ENCODE results near the gene TPSD1.
"Not testable (repeated sequence)": the region's sequence is repeated elsewhere in the genome, so short reads cannot be mapped to it uniquely, and the experiment has no call there.

Gene TPSD1

GRCh38 chr16:1255276-1256122 is at the start of gene TPSD1:
Gene TPSD1, plus strand, starts transcription at chr16:1256069. Its CDS starts 212 bp downstream, at chr16:1256281.
- not testable (repeated sequence) for DNase-seq

GRCh38 chr16:1206326-1206725 is 49.5 kb upstream of the TPSD1 start:
- DNase-seq, result no peak

- no peak for DNase-seq
Measured at GRCh38 chr16:1206786-1207185, 49.1 kb upstream of the TPSD1 start.

- no peak for DNase-seq
Measured at GRCh38 chr16:1208239-1208830, 47.5 kb upstream of the TPSD1 start.

GRCh38 chr16:1209081-1209480 is 46.8 kb upstream of the TPSD1 start:
- DNase-seq, result no peak

GRCh38 chr16:1210461-1210860 is 45.4 kb upstream of the TPSD1 start:
- DNase-seq, result no peak

GRCh38 chr16:1211451-1212268 is 44.2 kb upstream of the TPSD1 start:
- no peak for DNase-seq

GRCh38 chr16:1212616-1213194 is 43.2 kb upstream of the TPSD1 start:
- DNase-seq, result no peak

- DNase-seq, result no peak
Measured at GRCh38 chr16:1213231-1213630, 42.6 kb upstream of the TPSD1 start.

GRCh38 chr16:1213796-1214372 is 42.0 kb upstream of the TPSD1 start:
- no peak for DNase-seq

GRCh38 chr16:1214719-1215118 is 41.1 kb upstream of the TPSD1 start:
- no peak for DNase-seq

- no peak for DNase-seq
Measured at GRCh38 chr16:1215574-1216295, 40.1 kb upstream of the TPSD1 start.

GRCh38 chr16:1216296-1216619 is 39.6 kb upstream of the TPSD1 start:
- DNase-seq, result no peak

- no peak for DNase-seq
Measured at GRCh38 chr16:1216681-1217400, 39.0 kb upstream of the TPSD1 start.

GRCh38 chr16:1217526-1217925 is 38.3 kb upstream of the TPSD1 start:
- no peak for DNase-seq

- no peak for DNase-seq
Measured at GRCh38 chr16:1218061-1218929, 37.6 kb upstream of the TPSD1 start.

GRCh38 chr16:1218930-1219611 is 36.8 kb upstream of the TPSD1 start:
- DNase-seq, result no peak

GRCh38 chr16:1220098-1220728 is 35.7 kb upstream of the TPSD1 start:
- DNase-seq, result no peak

- no peak for DNase-seq
Measured at GRCh38 chr16:1220841-1221627, 34.8 kb upstream of the TPSD1 start.
